HEK293 (cell line): ENCODE data around the gene FOXP1.

Experiments
- CTCF ChIA-PET: fragments of 350-600 bp; formaldehyde crosslinking; extraction: SDS; loops from one replicate; lab custom pipeline; 2021; ENCODE audit warnings: antibody characterized with exemption; lab: Yijun Ruan, JAX
- POLR2A ChIA-PET: fragments of 300-600 bp; formaldehyde crosslinking; extraction: SDS; loops from one replicate; lab custom pipeline; 2020; ENCODE audit warnings: antibody characterized with exemption, inconsistent platforms; lab: Yijun Ruan, JAX
- H3K27ac ChIP-seq: fragments of 200-500 bp; sonication (Bioruptor generic); 2 replicates; pipeline ENCODE4 v1.5.1; 2014; ENCODE audit warnings: low read depth, low read length, control low read depth, inconsistent platforms; ENCODE audit errors: extremely low read depth
- H3K36me3 ChIP-seq, 2 experiments: fragments of 200-500 bp in 1 of 2; sonication (Bioruptor generic) in 1 of 2; 1 replicate in 1 of 2; 2 replicates in 1 of 2; pipeline ENCODE4 v1.5.1; 2014 to 2017; ENCODE audit warnings: inconsistent platforms in 2 of 2, low read length in 2 of 2; ENCODE audit not compliant: control insufficient read depth in 2 of 2, insufficient read depth in 1 of 2
- H3K4me1 ChIP-seq: fragments of 200-500 bp; sonication (Bioruptor generic); 2 replicates; pipeline ENCODE4 v1.5.1; 2014; ENCODE audit warnings: mild to moderate bottlenecking, low read length, inconsistent platforms; ENCODE audit not compliant: control insufficient read depth, insufficient read depth
- H3K4me3 ChIP-seq: 2 replicates; pipeline ENCODE4 v1.5.1; 2011; ENCODE audit warnings: low read depth, mild to moderate bottlenecking, control low read depth, low read length, moderate library complexity
- H3K9me3 ChIP-seq: fragments of 200-500 bp; sonication (Bioruptor generic); 2 replicates; pipeline ENCODE4 v1.5.1; 2014; ENCODE audit warnings: low read depth, low read length, inconsistent platforms; ENCODE audit not compliant: control insufficient read depth, insufficient read depth
- ATF2 ChIP-seq: fragments of 450-650 bp; formaldehyde crosslinking; IDR thresholded peaks from 2 replicates; pipeline ENCODE4 v1.5.1; 2016; ENCODE audit warnings: missing biosample characterization, missing genetic modification characterization, low read depth
- KLF9 ChIP-seq: fragments of 450-650 bp; formaldehyde crosslinking; IDR thresholded peaks from 2 replicates; pipeline ENCODE4 v1.5.1; 2016; ENCODE audit warnings: missing biosample characterization, missing genetic modification characterization, low read depth
- PRDM1 ChIP-seq: fragments of 450-650 bp; formaldehyde crosslinking; IDR thresholded peaks from 2 replicates; pipeline ENCODE4; 2016; ENCODE audit warnings: missing biosample characterization, missing genetic modification characterization
- SP2 ChIP-seq: fragments of 450-650 bp; formaldehyde crosslinking; IDR thresholded peaks from 2 replicates; pipeline ENCODE4 v1.5.1; 2016; ENCODE audit warnings: missing biosample characterization, missing genetic modification characterization
- SP3 ChIP-seq: fragments of 450-650 bp; formaldehyde crosslinking; IDR thresholded peaks from 2 replicates; pipeline ENCODE4 v1.5.1; 2016; ENCODE audit warnings: missing biosample characterization, missing genetic modification characterization
- TRIM28 ChIP-seq: IDR thresholded peaks from 2 replicates; pipeline ENCODE4 v1.6.1; 2011; ENCODE audit warnings: low read length, control low read depth, borderline replicate concordance
- YY1 ChIP-seq: fragments of 450-650 bp; formaldehyde crosslinking; IDR thresholded peaks from 2 replicates; pipeline ENCODE4 v1.5.1; 2018; ENCODE audit warnings: missing biosample characterization, missing genetic modification characterization
- ZBTB44 ChIP-seq: fragments of 450-650 bp; IDR thresholded peaks from 2 replicates; pipeline ENCODE4 v1.5.1; 2018; ENCODE audit warnings: missing biosample characterization, mild to moderate bottlenecking, missing genetic modification characterization
- ZBTB48 ChIP-seq: fragments of 450-650 bp; formaldehyde crosslinking; IDR thresholded peaks from 2 replicates; pipeline ENCODE4 v1.5.1; 2016; ENCODE audit warnings: missing biosample characterization, missing genetic modification characterization
- ZBTB49 ChIP-seq: fragments of 450-650 bp; formaldehyde crosslinking; IDR thresholded peaks from 2 replicates; pipeline ENCODE4 v1.5.1; 2016; ENCODE audit warnings: missing biosample characterization, missing genetic modification characterization, low read depth
- ZBTB6 ChIP-seq: fragments of 450-650 bp; formaldehyde crosslinking; IDR thresholded peaks from 2 replicates; pipeline ENCODE4 v1.5.1; 2017; ENCODE audit warnings: missing biosample characterization, missing genetic modification characterization
- ZIC2 ChIP-seq: fragments of 450-650 bp; formaldehyde crosslinking; IDR thresholded peaks from 2 replicates; pipeline ENCODE4 v1.5.1; 2016; ENCODE audit warnings: missing biosample characterization, missing genetic modification characterization
- ZNF133 ChIP-seq: fragments of 450-650 bp; formaldehyde crosslinking; IDR thresholded peaks from 2 replicates; pipeline ENCODE4 v1.5.1; 2016; ENCODE audit warnings: missing biosample characterization, missing genetic modification characterization
- ZNF214 ChIP-seq: fragments of 450-650 bp; formaldehyde crosslinking; IDR thresholded peaks from 2 replicates; pipeline ENCODE4 v1.5.1; 2017; ENCODE audit warnings: missing biosample characterization, mild to moderate bottlenecking, missing genetic modification characterization, borderline replicate concordance
- ZNF223 ChIP-seq: fragments of 450-650 bp; formaldehyde crosslinking; IDR thresholded peaks from 2 replicates; pipeline ENCODE4 v1.5.1; 2016; ENCODE audit warnings: missing biosample characterization, missing genetic modification characterization
- ZNF266 ChIP-seq: fragments of 450-650 bp; formaldehyde crosslinking; IDR thresholded peaks from 2 replicates; pipeline ENCODE4 v1.5.1; 2016; ENCODE audit warnings: missing biosample characterization, missing genetic modification characterization, low read depth
- ZNF335 ChIP-seq: fragments of 450-650 bp; formaldehyde crosslinking; conservative IDR thresholded peaks from 2 replicates; pipeline ENCODE4 v1.5.1; 2016; ENCODE audit warnings: missing biosample characterization, missing genetic modification characterization
- ZNF473 ChIP-seq: fragments of 450-650 bp; formaldehyde crosslinking; IDR thresholded peaks from 2 replicates; pipeline ENCODE4 v1.5.1; 2017; ENCODE audit warnings: missing biosample characterization, missing genetic modification characterization
- ZNF501 ChIP-seq: fragments of 450-650 bp; formaldehyde crosslinking; IDR thresholded peaks from 2 replicates; pipeline ENCODE4 v1.5.1; 2016; ENCODE audit warnings: missing biosample characterization, missing genetic modification characterization
- ZNF514 ChIP-seq: fragments of 450-650 bp; formaldehyde crosslinking; IDR thresholded peaks from 2 replicates; pipeline ENCODE4 v1.5.1; 2016; ENCODE audit warnings: missing biosample characterization, missing genetic modification characterization
- ZNF521 ChIP-seq: fragments of 450-650 bp; formaldehyde crosslinking; IDR thresholded peaks from 2 replicates; pipeline ENCODE4 v1.5.1; 2017; ENCODE audit warnings: missing biosample characterization, mild to moderate bottlenecking, missing genetic modification characterization
- ZNF561 ChIP-seq: fragments of 450-650 bp; IDR thresholded peaks from 2 replicates; pipeline ENCODE4 v1.5.1; 2018; ENCODE audit warnings: missing biosample characterization, missing genetic modification characterization, borderline replicate concordance
- ZNF658 ChIP-seq: fragments of 450-650 bp; formaldehyde crosslinking; IDR thresholded peaks from 2 replicates; pipeline ENCODE4; 2016; ENCODE audit warnings: missing biosample characterization, missing genetic modification characterization
- ZNF660 ChIP-seq: fragments of 450-650 bp; IDR thresholded peaks from 2 replicates; pipeline ENCODE4 v1.5.1; 2018; ENCODE audit warnings: missing biosample characterization, mild to moderate bottlenecking, missing genetic modification characterization
- ZNF707 ChIP-seq: fragments of 450-650 bp; formaldehyde crosslinking; IDR thresholded peaks from 2 replicates; pipeline ENCODE4 v1.5.1; 2016; ENCODE audit warnings: missing biosample characterization, missing genetic modification characterization
- ZNF785 ChIP-seq: fragments of 450-650 bp; formaldehyde crosslinking; IDR thresholded peaks from 2 replicates; pipeline ENCODE4 v1.5.1; 2016; ENCODE audit warnings: missing biosample characterization, missing genetic modification characterization
- ZNF791 ChIP-seq: fragments of 450-650 bp; formaldehyde crosslinking; IDR thresholded peaks from 2 replicates; pipeline ENCODE4 v1.5.1; 2016; ENCODE audit warnings: missing biosample characterization, missing genetic modification characterization
- ZNF830 ChIP-seq: fragments of 450-650 bp; IDR thresholded peaks from 2 replicates; pipeline ENCODE4 v1.5.0; 2018; ENCODE audit warnings: missing biosample characterization, missing genetic modification characterization, low read depth, mild to moderate bottlenecking, moderate library complexity
- ZSCAN23 ChIP-seq: fragments of 450-650 bp; formaldehyde crosslinking; IDR thresholded peaks from 2 replicates; pipeline ENCODE4 v1.5.1; 2016; ENCODE audit warnings: missing biosample characterization, missing genetic modification characterization
- TF ChIP-seq, protein P1 (sequence below): fragments of 450-650 bp; formaldehyde crosslinking; IDR thresholded peaks from 2 replicates; pipeline ENCODE4 v1.5.1; 2017; ENCODE audit warnings: missing biosample characterization, missing genetic modification characterization

Gene FOXP1

GRCh38 chr3:71005702-71006321 lies 577.7 kb downstream of the FOXP1 start:
- ChIA-PET CTCF (interaction anchor here (0.7 to 1.5 kb wide), 6 partner anchors 13 to 392 kb away, joined by 3 to 7 read pairs (median 3); no protein-coding TSS in a partner anchor), POLR2A (no interaction called here)
- Histone ChIP-seq H3K4me1 (peaks cover 16% of the 10 kb centered on the region), H3K36me3 (no peaks in the 10 kb centered on the region), H3K27ac (no peak overlapping the region), H3K4me3 (no peak overlapping the region), H3K9me3 (no peaks in the 10 kb centered on the region)
- TF ChIP-seq ZBTB6 (tag by site-specific recombination) (no peak), ZNF660 (tag by site-specific recombination) (no peak), ZNF830 (no peak), ZNF214 (tag by site-specific recombination) (no peak), ZBTB48 (no peak), ZNF223 (no peak), ZNF521 (tag by site-specific recombination) (no peak), ZIC2 (tag by site-specific recombination) (no peak), KLF9 (tag by site-specific recombination) (no peak), ZNF785 (tag by site-specific recombination) (no peak), ZNF133 (tag by site-specific recombination) (no peak), ZBTB44 (tag by site-specific recombination) (no peak), ZNF335 (tag by site-specific recombination) (no peak), ZNF561 (tag by site-specific recombination) (no peak), ZNF791 (no peak), ZBTB49 (tag by site-specific recombination) (no peak), TRIM28 (no peak), ZNF501 (no peak), SP2 (tag by site-specific recombination) (no peak)

DNA sequence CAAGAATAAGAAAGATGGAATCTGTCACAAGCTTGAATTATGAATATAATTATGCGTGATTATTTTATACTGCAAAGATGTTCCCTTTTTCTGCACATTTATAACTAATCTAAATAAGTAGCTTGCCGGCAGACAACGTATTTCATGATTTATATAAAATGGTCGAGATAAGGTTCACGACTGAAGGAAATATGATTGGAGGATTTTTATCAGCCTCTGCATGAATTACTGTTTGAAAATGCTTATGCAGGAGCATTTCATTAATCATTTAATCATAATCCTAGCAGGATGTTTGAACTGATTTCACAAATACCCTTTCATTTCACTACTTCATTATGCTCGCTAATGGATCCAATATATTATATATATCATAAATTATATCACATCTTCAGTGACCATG lies 580.0 kb downstream of the FOXP1 start:
- POLR2A ChIA-PET, result no interaction called here
- CTCF ChIA-PET, result interaction anchor here (0.5 to 0.9 kb wide), 4 partner anchors 66 to 508 kb away, joined by 3 to 5 read pairs (median 3); no protein-coding TSS in a partner anchor
- H3K4me1 ChIP-seq, result peaks cover 19% of the 10 kb centered on the region
- no peak overlapping the region for H3K4me3 ChIP-seq
- H3K36me3 ChIP-seq, result no peaks in the 10 kb centered on the region
- no peak overlapping the region for H3K27ac ChIP-seq
- no peaks in the 10 kb centered on the region for H3K9me3 ChIP-seq
- TF ChIP-seq YY1 (tag by site-specific recombination) (no peak), PRDM1 (tag by site-specific recombination) (no peak), ZNF266 (tag by site-specific recombination) (no peak), ZNF514 (no peak), ZSCAN23 (tag by site-specific recombination) (no peak), ZNF658 (tag by site-specific recombination) (no peak), ZNF707 (no peak), SP3 (tag by site-specific recombination) (no peak), ZNF473 (tag by site-specific recombination) (no peak), ATF2 (no peak)
- TF ChIP-seq, protein P1, sequence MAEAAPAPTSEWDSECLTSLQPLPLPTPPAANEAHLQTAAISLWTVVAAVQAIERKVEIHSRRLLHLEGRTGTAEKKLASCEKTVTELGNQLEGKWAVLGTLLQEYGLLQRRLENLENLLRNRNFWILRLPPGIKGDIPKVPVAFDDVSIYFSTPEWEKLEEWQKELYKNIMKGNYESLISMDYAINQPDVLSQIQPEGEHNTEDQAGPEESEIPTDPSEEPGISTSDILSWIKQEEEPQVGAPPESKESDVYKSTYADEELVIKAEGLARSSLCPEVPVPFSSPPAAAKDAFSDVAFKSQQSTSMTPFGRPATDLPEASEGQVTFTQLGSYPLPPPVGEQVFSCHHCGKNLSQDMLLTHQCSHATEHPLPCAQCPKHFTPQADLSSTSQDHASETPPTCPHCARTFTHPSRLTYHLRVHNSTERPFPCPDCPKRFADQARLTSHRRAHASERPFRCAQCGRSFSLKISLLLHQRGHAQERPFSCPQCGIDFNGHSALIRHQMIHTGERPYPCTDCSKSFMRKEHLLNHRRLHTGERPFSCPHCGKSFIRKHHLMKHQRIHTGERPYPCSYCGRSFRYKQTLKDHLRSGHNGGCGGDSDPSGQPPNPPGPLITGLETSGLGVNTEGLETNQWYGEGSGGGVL (tag by site-specific recombination), result no peak
